HepG2 (cell line): ENCODE measurements around the gene CIART. TPM values are rescaled to one million over a fixed set of nuclear protein-coding genes. Genes with fewer than 3 reads are reported as not detected.

ENCODE experiments used
- CERS6 ChIP-seq: sonication (generic); formaldehyde crosslinking; IDR thresholded peaks from 2 replicates; pipeline ENCODE4 v1.5.0; 2020; ENCODE audit warnings: missing genetic modification reagents
- GATA4 ChIP-seq: sonication (generic); IDR thresholded peaks from 2 replicates; pipeline ENCODE4 v1.6.1; 2016; ENCODE audit warnings: antibody characterized with exemption, low read depth, borderline replicate concordance
- GFI1 ChIP-seq: sonication (generic); formaldehyde crosslinking; IDR thresholded peaks from 2 replicates; pipeline ENCODE4 v1.5.0; 2020; ENCODE audit warnings: missing genetic modification reagents, mild to moderate bottlenecking, borderline replicate concordance
- HIC2 ChIP-seq: sonication (generic); formaldehyde crosslinking; IDR thresholded peaks from 2 replicates; pipeline ENCODE4 v1.9.0; 2022; ENCODE audit warnings: low read depth, missing genetic modification reagents
- HMGXB4 ChIP-seq, 2 experiments: sonication (generic) in 1 of 2; formaldehyde crosslinking in 1 of 2; IDR thresholded peaks; 2 replicates each; pipeline versions ENCODE4 v1.4.0 to v1.6.1; 2018 to 2020; ENCODE audit warnings: missing genetic modification reagents in 2 of 2, borderline replicate concordance in 1 of 2, low read depth in 1 of 2, mild to moderate bottlenecking in 1 of 2, missing biosample characterization in 1 of 2
- KLF12 ChIP-seq: sonication (generic); formaldehyde crosslinking; IDR thresholded peaks from 2 replicates; pipeline ENCODE4 v1.4.0; 2020; ENCODE audit warnings: missing genetic modification reagents, borderline replicate concordance
- KLF9 ChIP-seq: IDR thresholded peaks from 2 replicates; pipeline ENCODE4 v1.6.1; 2016; ENCODE audit warnings: low read depth
- LRRFIP1 ChIP-seq: sonication (generic); formaldehyde crosslinking; conservative IDR thresholded peaks from 2 replicates; pipeline ENCODE4 v1.4.0; 2020; ENCODE audit warnings: missing genetic modification reagents
- MAFF ChIP-seq: IDR thresholded peaks from 2 replicates; pipeline ENCODE4 v1.6.1; 2011; ENCODE audit warnings: low read depth, low read length, improper control_type of control experiment
- NR0B2 ChIP-seq: sonication (generic); formaldehyde crosslinking; IDR thresholded peaks from 2 replicates; pipeline ENCODE4 v1.4.0; 2020; ENCODE audit warnings: mild to moderate bottlenecking, missing genetic modification reagents
- PCBP1 ChIP-seq: fragments of 200-400 bp; formaldehyde crosslinking; IDR thresholded peaks from 2 replicates; pipeline ENCODE4 v1.6.1; 2017; ENCODE audit warnings: mild to moderate bottlenecking, low read depth, low read length, borderline replicate concordance
- TOE1 ChIP-seq: sonication (generic); formaldehyde crosslinking; IDR thresholded peaks from 2 replicates; pipeline ENCODE4 v1.4.0; 2020; ENCODE audit warnings: mild to moderate bottlenecking, missing genetic modification reagents
- ZFP41 ChIP-seq: sonication (generic); formaldehyde crosslinking; IDR thresholded peaks from 2 replicates; pipeline ENCODE4 v1.4.0; 2020; ENCODE audit warnings: mild to moderate bottlenecking, missing genetic modification reagents, borderline replicate concordance
- ZNF326 ChIP-seq: sonication (generic); formaldehyde crosslinking; IDR thresholded peaks from 2 replicates; pipeline ENCODE4 v1.4.0; 2020; ENCODE audit warnings: missing genetic modification reagents, borderline replicate concordance
- ZNF333 ChIP-seq: sonication (generic); formaldehyde crosslinking; IDR thresholded peaks from 2 replicates; pipeline ENCODE4 v1.4.0; 2020; ENCODE audit warnings: mild to moderate bottlenecking, missing genetic modification reagents, borderline replicate concordance
- ZNF709 ChIP-seq: sonication (generic); formaldehyde crosslinking; IDR thresholded peaks from 2 replicates; pipeline ENCODE4 v1.5.0; 2020; ENCODE audit warnings: mild to moderate bottlenecking, missing genetic modification reagents
- ZNF710 ChIP-seq: sonication (generic); formaldehyde crosslinking; IDR thresholded peaks from 2 replicates; pipeline ENCODE4 v1.5.0; 2020; ENCODE audit warnings: mild to moderate bottlenecking, missing genetic modification reagents, borderline replicate concordance
- ZNF878 ChIP-seq: sonication (generic); formaldehyde crosslinking; IDR thresholded peaks from 2 replicates; pipeline ENCODE4 v1.8.1; 2023; ENCODE audit warnings: mild to moderate bottlenecking, missing genetic modification reagents, moderate library complexity
- polyA plus RNA-seq, 8 experiments: library from polyadenylated mRNA; depleted of rRNA in 3 of 8; stranded (reverse) in 7 of 8; unstranded in 1 of 8; fragments of >200 nt; fragmentation: Illumina TruSeq in 4 of 8; extraction: Trizol in 4 of 8; gene quantifications; 2 replicates each; pipeline versions ENCODE4 v1.2.1 to v1.2.3, GENCODE V29; 2011 to 2016; ENCODE audit warnings: low read depth in 4 of 8, missing spikeins in 1 of 8, mixed read lengths in 1 of 8; ENCODE audit not compliant: insufficient read depth in 1 of 8
- total RNA-seq, 5 experiments: library from RNA; depleted of rRNA; stranded (reverse); fragments of >200 nt; fragmentation: Illumina TruSeq; extraction: Trizol; gene quantifications; 2 replicates each; pipeline ENCODE4 v1.2.3, GENCODE V29; 2016; ENCODE audit warnings: low read depth in 1 of 5

The CIART gene
- total and polyA plus RNA-seq, 2 of the 13 experiments (the other 11 are each of a cell fraction or from before 2014, with no cell fraction given): 0.58 TPM; not detected in 1

GRCh38 chr1:150235852-150236613 is 46.3 kb upstream of the CIART start, which contains the start of gene ANP32E (continued):
- no peak; the same call in 1 of the 2 replicates for TF ChIP-seq NR0B2
- peak; percentile 89 to 92 for TF ChIP-seq HMGXB4 (CRISPR knock-in tag; IDR thresholded peaks at IDR 0.05; ENCODE audit: borderline replicate concordance in 1 of 2, low read depth in 1 of 2)
- TF ChIP-seq ZNF710 (CRISPR knock-in tag): peak; percentile 67; the same call in 1 of the 2 replicates
- TF ChIP-seq ZNF709 (CRISPR knock-in tag): peak; percentile 44; the same call in 1 of the 2 replicates
- TF ChIP-seq CERS6 (CRISPR knock-in tag): no peak
- TF ChIP-seq GATA4: no peak
- TF ChIP-seq MAFF: no peak
- TF ChIP-seq ZFP41: no peak
- TF ChIP-seq ZNF333 (CRISPR knock-in tag): no peak
- TF ChIP-seq GFI1 (CRISPR knock-in tag): peak; percentile 48; the same call in 1 of the 2 replicates
- no peak for TF ChIP-seq TOE1
- TF ChIP-seq LRRFIP1 (CRISPR knock-in tag): no peak
- TF ChIP-seq PCBP1: no peak
- TF ChIP-seq ZNF878 (CRISPR knock-in tag): peak; percentile 88
- TF ChIP-seq KLF9 (CRISPR knock-in tag): no peak
- TF ChIP-seq KLF12 (CRISPR knock-in tag): peak; percentile 87; the same call in 1 of the 2 replicates
- no peak for TF ChIP-seq ZNF326
- TF ChIP-seq HIC2 (CRISPR knock-in tag): no peak; the same call in 1 of the 2 replicates
